H1 (cell line): ENCODE data around the gene MAP7D1. TPM values are rescaled to one million over a fixed set of nuclear protein-coding genes. Genes with fewer than 3 reads are reported as not detected.

ENCODE experiments used
- HDAC6 ChIP-seq: IDR thresholded peaks from one replicate; pipeline ENCODE4 v1.7.1; 2012; ENCODE audit warnings: low read depth, mild to moderate bottlenecking, inconsistent platforms, low read length, moderate library complexity
- SP2 ChIP-seq: IDR thresholded peaks from 2 replicates; pipeline ENCODE4 v1.6.1; 2012; ENCODE audit warnings: mild to moderate bottlenecking, low read length, inconsistent platforms
- polyA plus RNA-seq, 7 experiments: library from polyadenylated mRNA; depleted of rRNA in 3 of 7; stranded (reverse) in 5 of 7; unstranded in 2 of 7; fragments of >200 nt in 5 of 7; fragments of 200-250 nt in 2 of 7; gene quantifications; 1 replicate in 5 of 7; 2 replicates in 1 of 7; 4 replicates in 1 of 7; pipeline versions ENCODE4 v1.2.1 to v1.2.3, GENCODE V29; 2011 to 2013; ENCODE audit warnings: missing spikeins in 2 of 7, mixed read lengths in 2 of 7
- total RNA-seq: library from RNA; stranded (reverse); fragmentation: NEBNext Ultra II Directional; extraction: Animal tissue kit (Norgen Biotek cat#: 25700); gene quantifications from 2 replicates; pipeline ENCODE4 v1.2.1, GENCODE V29; 2021

MAP7D1 gene
- total and polyA plus RNA-seq, 2 of the 8 experiments (the other 6 are each of a cell fraction or from before 2014, with no cell fraction given): 18.2 to 52.4 TPM

DNA sequence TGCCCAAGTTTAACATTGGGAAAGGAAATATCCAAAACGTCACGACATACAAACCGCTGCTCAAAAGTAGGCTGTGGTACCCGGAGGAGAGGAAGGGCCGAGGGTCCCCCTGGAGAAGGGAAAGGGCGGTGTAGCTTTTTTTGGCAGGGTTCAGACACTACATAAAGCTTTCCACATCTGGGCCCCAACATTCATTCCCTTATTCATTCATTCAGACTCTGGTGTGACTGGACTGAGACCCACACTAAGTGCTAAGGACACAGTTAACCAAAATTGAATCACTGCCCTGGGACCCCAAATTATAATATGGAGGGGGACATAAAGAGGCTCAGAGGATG is 20.7 kb upstream of the MAP7D1 start (continued):
- TF ChIP-seq HDAC6 (no peak), SP2 (no peak)
- TF ChIP-seq, all 59 proteins: peak for 0
